ENCODE measurements around the gene SREBF2.

DNA sequence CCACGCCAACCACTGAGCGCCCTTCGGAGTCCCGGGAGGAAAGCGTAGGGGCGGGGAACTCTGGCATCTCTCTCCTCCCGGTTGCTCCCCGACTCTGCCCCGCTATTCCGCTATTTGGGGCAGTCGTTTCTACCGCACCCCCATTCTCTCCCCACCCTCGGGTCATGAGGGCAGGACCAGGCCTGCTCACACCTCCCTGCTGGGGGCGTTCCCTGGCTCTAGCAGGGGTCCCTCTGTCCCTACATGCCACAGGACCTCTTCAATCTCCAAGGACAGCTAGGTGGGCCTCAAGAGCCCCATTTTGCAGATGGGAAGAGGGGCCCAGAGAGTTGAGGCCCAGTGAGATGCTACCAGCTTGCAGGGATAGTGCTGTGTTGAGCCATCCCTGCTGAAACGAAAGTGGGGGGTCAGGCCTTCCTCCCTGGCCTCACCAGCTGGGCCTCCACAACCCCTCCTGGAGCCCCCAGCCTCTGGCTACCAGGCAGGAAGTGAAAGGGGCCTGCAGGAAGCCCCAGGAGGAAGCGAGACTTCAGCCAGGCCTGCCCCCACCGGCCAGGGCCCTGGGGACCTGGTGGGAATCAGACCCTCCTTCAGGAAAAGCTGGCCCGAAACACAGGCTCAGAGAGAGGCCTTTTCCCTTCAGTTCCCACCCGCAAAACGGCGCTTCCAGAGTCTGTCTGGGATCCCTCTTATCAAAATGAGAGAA is 87.5 kb downstream of the SREBF2 start:
- TF ChIP-seq EZH2 (IDR thresholded peaks at IDR 0.05) (no peak), POLR2AphosphoS5 (IDR thresholded peaks at IDR 0.05; ENCODE audit: borderline replicate concordance, low read depth, low read length) (no peak)

Data from SK-N-MC (cell line).